HG02798 (cell line): ENCODE data around the gene DAP.
"Not testable (repeated sequence)": the region's sequence is repeated elsewhere in the genome, so short reads cannot be mapped to it uniquely, and the experiment has no call there.

Experiments used
- ATAC-seq: cut with Tn5 transposase; IDR thresholded peaks from one replicate; pipeline ENCODE4 v1.9.1; 2021; ENCODE audit warnings: mild to moderate bottlenecking; ENCODE audit not compliant: unreplicated experiment, poor library complexity

DAP gene

DNA sequence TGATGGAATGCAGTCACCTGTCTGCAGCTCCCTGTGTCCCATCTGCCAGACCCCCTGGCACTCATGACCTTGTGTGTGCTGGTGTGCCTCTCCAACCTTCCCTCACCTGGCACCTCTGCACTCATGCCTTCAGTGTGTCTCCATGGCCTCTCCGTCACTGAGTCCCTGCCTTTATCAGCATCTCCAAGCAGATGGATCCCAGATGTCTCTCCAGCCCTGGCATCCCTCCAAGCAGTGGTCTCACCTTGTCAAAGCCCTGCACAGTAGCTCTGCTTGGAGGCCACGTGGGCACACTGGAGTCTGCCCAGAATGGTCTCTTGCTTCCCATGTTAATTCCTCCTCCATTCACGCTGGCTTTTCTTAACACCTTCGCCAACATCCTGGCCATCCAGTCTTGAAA lies 84.8 kb downstream of the DAP start:
- ATAC-seq = no peak

DNA sequence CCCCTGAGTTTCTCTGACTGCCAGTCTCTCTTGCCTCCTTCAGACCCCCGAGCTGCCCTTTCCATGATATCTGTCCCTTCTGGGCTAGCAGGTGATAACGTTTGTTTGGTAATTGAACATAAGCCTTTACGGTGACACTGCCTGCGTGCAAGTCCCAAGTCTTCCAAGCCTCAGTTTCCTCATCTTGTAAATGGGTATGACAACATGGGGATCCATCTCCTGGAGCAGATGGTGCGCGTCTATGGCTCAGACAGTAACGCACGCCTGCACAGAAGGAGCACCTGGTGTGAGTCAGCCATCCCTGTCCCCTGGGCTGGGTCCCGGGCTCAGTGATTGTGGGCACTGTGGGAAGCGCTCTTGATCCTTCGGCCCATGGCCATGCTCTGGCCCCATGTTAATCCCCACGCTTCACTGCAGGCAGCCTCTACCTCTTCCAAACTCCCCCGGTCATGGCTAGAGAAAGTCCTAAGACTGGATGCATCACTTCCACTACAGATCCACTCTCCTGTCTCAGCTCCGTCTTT lies 85.8 kb downstream of the DAP start:
- ATAC-seq = no peak

DNA sequence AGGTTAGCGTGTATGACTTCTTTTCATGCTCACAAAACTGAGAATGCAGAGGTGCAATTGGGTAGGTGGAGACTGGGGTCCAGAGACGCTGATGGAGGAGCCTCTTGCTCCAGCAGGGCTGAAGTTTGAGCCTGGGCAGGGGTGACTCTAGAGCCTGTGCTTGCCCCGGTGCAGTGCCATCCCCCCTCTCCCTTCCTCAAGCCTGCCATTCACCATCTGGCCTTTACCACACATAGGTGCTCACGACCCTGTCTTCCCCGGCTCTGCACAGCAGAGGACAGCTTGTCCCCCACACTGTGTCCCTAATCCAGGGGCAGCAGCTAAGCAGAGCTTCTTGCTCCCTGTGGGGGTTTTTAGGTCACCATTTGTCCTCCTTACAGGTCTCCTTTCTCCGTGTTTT lies 86.5 kb downstream of the DAP start:
- no peak for ATAC-seq

DNA sequence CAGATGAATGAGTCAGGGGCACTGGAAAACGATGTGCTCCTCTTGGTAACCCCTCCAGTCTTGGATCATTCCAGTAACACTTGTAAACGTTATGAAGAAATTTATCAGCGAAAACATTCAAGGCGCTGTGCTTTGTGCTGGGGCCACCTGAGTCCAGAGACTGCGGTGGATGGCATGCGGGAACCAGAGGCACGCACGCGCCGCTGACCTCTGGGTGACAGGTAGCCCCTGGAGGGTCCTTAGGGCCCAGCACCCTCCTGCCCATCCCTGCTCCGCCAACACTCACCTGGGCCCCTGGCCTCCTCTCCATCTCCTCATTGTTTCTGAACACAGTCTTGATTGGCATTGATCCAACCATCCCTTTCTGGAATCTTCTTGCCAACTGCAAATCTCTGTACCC lies 86.9 kb downstream of the DAP start:
- no peak for ATAC-seq

DNA sequence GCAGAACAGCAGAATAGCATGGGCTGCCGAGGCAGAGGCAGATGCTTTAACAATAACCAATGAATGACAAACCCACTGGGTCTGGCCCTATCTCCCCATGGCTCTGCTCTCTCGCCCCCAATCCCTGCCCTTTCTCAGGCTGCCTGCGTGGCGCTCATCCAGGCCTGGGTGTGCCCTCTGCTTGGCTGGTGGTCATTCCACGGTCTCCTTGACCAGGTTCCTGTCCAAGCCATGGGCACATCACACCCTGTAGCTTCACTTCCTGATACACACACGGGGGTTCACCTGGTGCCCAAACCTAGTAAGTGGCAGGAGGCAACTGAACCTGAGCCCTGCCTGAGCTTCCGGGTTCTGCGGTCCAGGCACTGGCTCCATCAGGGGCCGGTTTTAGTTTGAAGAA lies 87.6 kb downstream of the DAP start:
- no peak for ATAC-seq

DNA sequence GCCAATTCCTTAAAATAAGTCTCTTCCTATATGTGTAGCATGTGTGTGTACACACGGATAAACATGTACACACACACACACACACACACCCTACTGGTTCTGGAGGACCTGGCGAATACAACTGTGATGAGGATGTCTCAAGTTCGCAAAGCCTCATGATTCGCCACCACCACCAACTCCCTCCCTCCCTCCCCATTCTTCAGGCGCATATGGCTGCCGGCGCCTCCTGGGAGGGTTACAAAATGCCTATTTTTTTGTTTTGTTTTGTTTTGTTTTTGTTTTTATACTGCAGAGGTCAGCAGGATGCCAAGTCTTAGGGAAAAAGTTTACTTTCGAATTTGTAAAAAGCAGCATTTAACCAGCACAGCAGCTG lies 88.0 kb downstream of the DAP start:
- no peak for ATAC-seq

DNA sequence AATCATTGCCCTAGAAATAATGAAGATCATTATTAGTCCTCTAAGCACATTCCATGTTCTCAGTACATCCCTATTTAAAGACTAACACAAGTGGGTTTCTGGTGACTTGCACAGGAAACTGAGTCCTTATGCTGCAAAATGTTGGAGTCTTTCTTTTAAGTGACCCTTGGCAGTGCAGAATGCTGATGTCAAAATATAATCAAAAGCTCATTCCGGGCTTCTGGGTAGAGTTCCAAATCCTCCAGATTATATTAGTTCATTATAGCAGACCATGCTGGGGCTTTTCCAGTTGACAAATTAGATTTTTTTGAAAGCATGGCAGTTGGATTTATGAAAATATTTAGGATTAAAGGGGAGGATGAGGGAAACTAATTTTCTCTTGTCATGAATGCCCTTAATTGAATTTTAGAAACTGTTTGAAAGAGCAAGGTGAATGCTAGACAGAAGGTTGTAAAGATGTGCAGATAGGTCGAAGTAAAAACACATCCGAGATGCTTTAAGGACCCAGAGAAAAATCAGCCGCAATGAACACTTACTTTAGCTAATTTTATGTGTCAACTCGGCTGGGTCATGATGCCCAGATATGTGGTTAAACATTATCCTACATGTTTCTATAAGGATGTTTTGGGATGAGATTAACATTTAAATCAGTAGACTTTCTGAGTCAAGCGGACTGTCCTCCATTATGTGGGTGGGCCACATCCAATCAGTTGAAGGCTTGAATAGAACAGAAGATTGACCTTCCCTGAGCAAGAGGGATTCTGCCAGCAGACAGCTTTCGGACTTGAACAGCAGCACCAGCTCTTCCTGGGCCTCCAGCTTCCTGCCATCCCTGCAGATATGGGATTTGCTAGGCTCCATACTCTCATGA lies 88.7 kb downstream of the DAP start:
- no peak for ATAC-seq

DNA sequence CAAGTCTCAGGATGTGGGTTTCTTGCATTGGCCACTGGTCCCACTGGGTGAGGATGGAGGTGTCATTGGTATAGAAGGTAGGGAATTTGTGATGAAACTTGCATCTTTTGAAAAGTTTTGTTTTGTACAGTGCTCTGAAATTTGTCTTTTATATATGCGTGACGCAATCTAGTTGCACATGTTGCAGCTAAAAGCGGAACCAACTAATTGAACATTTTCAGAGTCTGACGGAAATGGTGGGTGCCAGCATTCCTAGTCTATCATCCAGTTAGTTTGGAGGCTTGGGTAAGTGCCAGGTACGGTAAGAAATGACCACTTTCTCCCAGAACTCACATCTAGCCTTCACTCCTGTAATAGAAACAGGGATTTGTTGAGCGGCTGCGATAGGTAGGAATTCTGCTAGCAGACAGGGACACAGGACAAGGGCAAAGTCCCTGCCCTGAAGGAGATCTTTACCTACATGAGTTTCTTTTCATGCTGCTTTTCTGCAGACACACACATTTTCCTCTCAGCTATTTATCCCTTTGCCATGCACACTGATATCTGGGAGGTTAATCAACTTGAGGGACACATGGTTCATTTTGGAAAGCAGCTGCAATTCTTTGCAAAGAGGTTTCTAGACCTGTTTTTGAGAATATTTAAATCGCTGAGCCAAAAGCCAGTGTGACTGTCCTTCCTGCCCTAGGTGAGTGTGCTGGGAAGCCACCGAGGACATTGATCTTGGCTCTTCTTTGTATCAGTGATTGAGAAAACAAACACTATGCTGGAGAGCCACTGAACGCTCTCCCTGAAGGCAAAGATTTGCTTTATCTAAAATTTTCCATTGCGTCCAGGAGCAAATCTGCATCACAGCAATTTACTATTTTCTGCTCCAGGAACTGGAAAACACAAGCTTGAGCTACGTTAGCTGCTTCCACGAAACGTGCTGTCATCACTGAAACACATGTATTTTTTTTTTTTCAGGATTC lies 89.7 kb downstream of the DAP start:
- no peak for ATAC-seq

DNA sequence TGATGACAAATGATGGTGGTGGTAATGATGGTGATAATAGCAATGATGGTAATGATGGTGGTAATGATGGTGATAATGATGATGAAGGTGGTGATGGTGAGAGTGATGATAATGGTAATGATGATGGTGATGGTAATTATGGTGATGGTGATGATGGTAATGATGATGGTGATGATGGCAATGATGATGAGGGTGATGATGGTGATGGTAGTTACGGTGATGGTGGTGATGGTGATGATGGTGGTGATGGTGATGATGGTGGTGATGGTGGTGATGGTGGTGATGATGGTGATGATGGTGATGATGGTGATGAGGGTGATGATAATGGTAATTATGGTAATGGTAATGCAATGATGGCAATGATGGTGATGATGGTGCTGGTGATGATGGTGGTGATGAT lies 91.1 kb downstream of the DAP start:
- no peak for ATAC-seq

DNA sequence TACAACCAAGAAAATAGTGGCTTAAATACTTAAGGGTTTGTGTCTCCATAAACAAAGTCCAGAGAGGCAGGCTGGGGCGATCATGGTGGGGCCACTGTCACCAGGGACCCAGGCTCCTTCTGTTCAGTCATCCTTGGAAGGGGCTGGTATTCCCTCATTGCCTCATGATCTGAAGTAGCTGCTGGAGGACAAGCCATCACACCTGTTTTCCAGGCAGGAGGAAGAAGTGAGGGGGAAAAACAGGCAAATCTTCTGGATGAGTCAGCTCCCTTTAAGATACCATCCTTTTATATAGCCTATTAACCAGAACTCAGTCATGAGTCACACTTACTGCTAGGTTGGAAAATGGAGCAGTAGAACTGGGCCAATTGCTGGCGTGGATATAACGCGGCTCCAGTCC lies 92.3 kb downstream of the DAP start:
- ATAC-seq = no peak

DNA sequence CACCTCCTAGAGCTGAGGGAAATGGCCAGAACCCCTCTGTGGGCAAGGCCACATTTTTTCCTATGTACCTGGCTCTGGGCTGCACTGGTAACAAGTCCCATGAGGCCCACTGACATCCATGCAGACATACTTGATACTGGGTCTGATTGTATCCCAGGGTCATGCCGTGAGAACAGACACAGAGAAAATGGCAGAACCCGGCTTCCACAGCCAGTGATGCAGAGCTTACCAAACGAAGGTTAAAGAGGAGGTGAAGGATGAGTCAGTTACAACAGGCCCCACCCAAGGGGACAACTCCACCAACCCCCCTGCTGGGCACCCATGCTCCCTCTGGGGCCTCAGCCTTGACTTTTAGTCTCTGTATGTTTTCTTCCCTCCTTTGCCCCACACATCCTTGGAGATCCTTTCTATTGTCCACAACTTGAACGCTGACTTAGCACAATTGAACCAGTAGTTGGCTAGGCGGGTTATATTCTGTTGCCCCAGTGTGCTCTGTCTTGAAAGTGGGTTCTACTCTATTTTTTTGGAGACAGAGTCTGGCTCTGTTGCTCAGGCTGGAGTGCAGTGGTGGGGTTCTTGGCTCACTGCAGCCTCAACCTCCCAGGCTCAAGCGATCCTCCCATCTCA lies 93.5 kb downstream of the DAP start:
- ATAC-seq = no peak

DNA sequence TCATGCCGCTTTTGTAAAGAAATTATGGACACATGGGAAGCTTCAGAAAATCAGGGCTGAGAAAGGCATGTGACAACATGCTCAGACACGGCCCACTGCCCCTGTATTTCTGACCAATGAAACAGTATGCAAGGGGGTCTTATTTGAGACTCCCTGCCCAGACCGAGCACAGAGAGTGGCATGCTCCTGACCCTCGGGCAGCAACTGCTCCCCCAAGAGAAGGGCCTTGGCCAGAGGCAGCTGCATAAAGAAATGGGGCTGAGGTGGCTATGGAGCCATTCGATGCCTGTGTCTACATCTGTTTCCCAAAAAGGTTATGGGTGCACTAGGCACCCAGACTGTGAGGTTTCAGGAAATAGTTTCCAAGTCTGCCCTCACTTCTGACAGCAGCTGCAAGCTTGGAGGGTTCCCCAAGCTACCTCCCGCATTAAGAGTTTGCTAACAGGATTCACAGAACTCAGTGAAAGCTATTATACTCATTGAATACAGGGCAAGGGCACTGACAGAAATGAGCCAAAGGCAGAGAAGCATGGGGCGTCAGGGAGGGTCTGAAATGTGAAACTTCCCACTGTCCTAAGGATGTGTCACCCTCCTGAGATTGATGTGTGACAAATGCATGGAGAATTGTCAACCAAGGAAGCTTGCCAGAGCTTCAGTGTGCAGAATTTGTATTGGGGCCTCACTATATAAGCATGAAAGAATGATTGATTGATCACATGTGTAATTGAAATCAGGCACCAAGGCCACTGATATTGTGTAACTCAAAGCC lies 94.3 kb downstream of the DAP start:
- ATAC-seq = no peak

DNA sequence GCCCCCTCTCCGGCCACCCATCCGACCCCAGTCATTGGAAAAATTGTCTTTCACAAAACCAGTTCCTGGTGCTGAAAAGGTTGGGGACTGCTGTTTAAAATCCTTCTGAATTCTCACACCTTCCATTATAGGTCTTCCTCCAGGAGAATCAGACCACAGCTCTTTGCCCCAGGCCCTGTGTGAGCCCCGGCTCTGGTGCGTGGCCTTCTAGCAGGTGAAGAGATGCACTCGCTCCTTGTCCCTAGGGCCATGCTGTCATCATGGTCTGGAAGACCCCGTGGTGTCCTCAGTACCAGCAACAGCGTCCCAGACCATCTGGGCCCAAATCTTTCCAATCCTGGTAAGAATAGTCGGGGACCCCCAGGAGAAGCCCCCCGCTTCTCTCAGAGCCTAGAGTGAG lies 95.2 kb downstream of the DAP start:
- no peak for ATAC-seq

DNA sequence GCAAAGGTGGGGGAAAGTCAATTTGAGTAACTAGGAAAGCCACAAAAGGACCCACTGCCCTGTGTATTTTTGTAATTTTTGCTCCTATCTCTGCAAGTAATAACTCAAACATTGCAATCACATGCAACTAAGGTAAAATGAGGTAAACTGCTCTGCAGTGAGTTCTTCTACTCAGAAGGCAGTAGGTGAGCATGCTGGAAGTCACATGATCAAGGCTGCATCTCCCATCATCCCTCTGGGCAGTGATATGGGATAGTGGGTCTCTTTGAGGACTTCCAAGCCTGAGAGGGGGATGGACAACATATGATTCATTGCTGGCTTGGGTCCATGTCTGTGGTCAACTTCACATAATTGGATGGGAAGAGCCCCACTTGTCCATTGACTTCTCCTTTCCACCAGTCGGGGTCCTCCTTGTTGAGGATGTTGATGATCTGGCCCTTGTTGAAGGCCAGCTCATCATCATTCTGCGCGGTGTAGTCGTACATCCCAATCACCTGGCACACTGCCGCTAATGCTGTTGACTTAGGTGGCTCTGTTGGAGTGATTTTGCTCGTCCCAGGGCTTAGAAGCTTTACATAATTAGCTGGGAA lies 96.8 kb downstream of the DAP start:
- not testable (repeated sequence) for ATAC-seq

DNA sequence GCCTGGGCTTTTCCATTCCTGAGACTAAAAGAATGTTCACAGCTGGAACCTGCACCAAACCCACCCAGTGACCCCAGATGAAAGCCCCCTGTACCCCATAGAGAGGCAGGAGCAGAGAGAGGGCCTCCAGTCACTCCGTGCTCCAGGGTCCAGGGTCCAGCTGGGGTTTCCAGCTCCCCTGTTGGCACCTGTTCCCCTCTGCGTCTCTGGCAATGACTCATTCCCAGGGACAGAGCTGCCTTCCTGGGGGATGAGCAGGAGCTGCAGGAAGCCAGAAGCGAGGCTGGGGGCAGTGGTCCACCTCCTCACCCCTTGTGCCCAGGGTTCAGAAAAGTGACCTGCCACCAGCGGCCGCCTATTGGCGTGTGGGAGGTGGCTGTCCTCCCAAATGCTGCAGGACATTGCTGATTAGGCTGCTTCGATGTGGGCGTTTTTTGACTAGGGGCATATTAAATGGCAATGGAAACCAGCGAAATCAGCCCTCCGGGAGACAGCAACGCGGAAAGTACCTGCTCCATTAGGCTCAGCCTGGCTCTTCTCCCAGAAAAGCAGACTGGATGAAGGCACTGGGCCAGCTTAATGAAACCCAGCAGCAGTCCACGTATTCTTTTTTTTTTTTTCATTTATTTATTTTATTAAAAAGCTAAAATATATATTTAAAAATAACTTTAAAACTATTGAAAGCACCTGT lies 97.4 kb downstream of the DAP start:
- ATAC-seq = no peak

DNA sequence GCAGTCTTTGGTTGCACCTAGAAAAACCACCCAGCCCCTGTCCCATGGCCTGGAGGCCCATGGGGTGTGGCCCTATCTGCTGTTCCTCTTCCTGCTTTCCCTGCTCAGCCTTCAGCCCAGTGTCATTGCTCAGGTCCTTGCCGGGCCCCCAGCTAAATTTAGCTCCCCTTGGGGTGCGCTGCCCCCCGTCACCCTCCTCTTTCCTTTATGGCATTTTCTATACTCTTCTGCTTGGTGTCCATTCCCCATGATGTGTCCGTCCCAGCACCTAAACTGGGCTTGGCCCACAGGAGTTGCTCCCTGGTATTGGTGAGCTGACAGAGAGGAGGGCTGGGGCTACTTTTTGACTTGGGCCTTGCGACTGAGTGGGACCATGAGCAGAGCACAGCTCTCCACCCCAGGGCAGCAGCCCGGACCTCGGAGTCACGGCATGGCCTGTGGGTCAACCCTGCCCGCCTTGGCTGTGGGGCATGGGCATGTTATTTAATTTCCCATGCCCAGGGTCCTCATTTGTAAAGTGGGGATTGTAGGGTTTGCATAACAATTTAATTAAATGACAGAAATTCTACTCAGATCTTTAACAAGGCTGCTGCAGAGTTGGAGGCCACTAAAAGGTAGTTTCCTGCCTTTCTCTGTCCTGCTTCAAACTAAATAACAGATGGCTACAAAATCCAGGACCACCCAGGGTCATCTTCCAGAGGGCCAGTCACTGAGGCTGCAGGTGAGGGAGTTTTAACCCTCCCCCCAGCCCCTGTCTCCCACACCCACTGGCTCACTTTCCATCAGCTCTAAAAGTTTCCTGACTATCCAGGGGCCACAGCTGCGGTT lies 98.2 kb downstream of the DAP start:
- no peak for ATAC-seq

DNA sequence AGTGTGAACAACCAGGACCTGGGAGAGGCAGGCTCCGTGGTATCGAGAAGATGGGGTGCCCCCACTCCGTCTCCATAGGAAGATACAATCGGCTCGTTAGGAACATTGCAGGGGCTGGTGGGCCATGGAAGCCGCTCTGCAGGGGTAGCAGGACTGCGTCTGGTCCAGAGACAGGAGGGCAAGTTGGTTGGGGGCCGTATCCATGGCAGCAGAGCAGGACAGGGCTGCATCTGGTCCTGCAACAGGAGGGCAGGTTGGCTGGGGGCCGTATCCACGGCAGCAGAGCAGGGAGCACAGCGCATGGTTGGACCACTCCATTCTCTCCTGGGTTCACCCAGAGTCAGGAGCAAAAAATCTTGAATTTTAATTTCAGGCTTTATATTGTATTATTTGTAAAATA lies 99.0 kb downstream of the DAP start:
- ATAC-seq = no peak

DNA sequence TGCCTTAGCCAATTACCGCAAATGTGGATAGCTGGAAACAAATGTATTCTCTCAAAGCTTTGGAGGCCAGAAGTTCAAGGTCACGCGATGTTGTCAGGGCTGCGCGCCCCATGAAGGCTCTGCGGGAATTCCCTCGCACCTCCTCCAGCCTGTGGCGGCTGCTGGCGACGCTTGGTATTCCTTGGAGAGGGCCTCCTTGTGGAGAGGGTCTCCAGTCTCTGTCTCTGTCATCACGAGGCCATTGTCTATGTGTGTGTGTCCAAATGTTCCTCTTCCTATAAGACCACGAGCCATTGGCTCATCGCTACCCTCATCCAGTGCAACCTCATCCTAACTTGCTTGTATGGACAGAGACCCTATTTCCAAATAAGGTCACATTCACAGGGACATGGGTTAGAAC lies 99.6 kb downstream of the DAP start:
- no peak for ATAC-seq
